ENCODE data around the gene HMCES.

DNA sequence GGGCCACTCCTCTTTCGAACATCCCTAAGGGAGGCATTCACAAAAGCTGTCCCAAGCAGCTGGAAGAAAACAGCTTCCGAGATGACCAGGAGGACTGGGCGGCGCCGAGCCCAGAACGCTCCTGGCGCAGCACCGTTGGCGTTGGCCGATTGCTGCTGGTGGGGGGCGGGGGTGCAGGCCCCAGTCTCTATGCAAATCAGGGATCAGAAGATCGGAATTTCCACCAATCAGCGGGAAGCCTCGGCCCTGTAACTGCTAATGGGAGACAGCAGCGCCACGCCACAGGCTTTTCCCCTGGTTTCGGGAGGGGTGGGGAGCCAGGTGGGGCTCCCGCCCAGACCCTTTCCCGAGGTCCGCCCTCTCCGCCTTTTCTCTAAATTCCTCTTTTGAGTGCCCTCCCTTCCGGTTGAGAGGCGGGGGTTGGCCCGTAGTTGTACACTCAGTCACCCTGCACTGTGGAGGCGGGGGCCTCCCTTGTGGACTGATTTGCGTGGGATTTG is 27.0 kb downstream of the HMCES start:
- TF ChIP-seq, protein P1, sequence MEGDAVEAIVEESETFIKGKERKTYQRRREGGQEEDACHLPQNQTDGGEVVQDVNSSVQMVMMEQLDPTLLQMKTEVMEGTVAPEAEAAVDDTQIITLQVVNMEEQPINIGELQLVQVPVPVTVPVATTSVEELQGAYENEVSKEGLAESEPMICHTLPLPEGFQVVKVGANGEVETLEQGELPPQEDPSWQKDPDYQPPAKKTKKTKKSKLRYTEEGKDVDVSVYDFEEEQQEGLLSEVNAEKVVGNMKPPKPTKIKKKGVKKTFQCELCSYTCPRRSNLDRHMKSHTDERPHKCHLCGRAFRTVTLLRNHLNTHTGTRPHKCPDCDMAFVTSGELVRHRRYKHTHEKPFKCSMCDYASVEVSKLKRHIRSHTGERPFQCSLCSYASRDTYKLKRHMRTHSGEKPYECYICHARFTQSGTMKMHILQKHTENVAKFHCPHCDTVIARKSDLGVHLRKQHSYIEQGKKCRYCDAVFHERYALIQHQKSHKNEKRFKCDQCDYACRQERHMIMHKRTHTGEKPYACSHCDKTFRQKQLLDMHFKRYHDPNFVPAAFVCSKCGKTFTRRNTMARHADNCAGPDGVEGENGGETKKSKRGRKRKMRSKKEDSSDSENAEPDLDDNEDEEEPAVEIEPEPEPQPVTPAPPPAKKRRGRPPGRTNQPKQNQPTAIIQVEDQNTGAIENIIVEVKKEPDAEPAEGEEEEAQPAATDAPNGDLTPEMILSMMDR (IDR thresholded peaks at IDR 0.05) = no peak
- TF ChIP-seq EP300 (IDR thresholded peaks at IDR 0.05; ENCODE audit: borderline replicate concordance in 1 of 2, low read depth in 1 of 2, low read length in 1 of 2) (no peak), TAF1 (IDR thresholded peaks at IDR 0.05; ENCODE audit: borderline replicate concordance, low read depth, low read length) (no peak), EZH2phosphoT487 (IDR thresholded peaks at IDR 0.05; ENCODE audit: borderline replicate concordance, low read depth) (no peak), MEF2A (IDR thresholded peaks at IDR 0.05; ENCODE audit: borderline replicate concordance, low read depth) (no peak), ELF1 (IDR thresholded peaks at IDR 0.05) (no peak), POLR2AphosphoS5 (IDR thresholded peaks at IDR 0.05; ENCODE audit: low read depth, low read length) (no peak), CHD2 (IDR thresholded peaks at IDR 0.05; ENCODE audit: low read length, partially characterized antibody) (no peak), JUND (IDR thresholded peaks at IDR 0.05) (no peak)
- TF ChIP-seq, protein P2, sequence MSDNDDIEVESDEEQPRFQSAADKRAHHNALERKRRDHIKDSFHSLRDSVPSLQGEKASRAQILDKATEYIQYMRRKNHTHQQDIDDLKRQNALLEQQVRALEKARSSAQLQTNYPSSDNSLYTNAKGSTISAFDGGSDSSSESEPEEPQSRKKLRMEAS (IDR thresholded peaks at IDR 0.05; ENCODE audit: low read depth) = no peak
- TF ChIP-seq, protein P3, sequence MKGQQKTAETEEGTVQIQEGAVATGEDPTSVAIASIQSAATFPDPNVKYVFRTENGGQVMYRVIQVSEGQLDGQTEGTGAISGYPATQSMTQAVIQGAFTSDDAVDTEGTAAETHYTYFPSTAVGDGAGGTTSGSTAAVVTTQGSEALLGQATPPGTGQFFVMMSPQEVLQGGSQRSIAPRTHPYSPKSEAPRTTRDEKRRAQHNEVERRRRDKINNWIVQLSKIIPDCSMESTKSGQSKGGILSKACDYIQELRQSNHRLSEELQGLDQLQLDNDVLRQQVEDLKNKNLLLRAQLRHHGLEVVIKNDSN (IDR thresholded peaks at IDR 0.05; ENCODE audit: borderline replicate concordance, low read depth) = no peak
- TF ChIP-seq, protein P4, sequence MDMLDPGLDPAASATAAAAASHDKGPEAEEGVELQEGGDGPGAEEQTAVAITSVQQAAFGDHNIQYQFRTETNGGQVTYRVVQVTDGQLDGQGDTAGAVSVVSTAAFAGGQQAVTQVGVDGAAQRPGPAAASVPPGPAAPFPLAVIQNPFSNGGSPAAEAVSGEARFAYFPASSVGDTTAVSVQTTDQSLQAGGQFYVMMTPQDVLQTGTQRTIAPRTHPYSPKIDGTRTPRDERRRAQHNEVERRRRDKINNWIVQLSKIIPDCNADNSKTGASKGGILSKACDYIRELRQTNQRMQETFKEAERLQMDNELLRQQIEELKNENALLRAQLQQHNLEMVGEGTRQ (IDR thresholded peaks at IDR 0.05; ENCODE audit: borderline replicate concordance, low read depth, low read length) = no peak
